ENCODE measurements around the gene ACTG2. TPM values are rescaled to one million over a fixed set of nuclear protein-coding genes. Genes with fewer than 3 reads are reported as not detected.
"Not testable (repeated sequence)": the region's sequence is repeated elsewhere in the genome, so short reads cannot be mapped to it uniquely, and the experiment has no call there.

ACTG2 gene
- total RNA-seq, 6 experiments from 2014 or later = 0.17 to 2.3 (median 2.1) TPM

DNA sequence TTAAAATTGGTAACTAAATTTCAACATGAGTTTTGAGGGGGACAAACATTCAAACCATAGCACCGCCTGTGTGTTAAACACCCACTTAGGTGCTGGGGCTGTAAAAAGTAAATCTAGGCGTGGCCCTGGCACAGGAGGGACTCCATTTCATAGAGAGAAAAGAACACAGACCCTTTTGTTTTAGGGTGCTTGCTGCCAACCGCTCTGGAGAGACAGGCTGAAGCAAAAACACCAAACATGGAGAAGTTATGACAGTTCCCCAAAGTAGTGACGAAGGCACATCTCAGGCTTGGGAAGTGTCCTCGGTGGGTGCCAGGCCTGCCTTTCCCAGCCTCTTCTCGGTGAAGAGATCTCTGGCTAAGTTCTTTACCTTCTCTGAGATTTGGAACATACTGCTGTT lies 5.1 kb downstream of the ACTG2 start:
- peaks cover 12% of the 10 kb centered on the region for H3K4me1 Mint-ChIP-seq (ENCODE audit: low read depth)
- DNase-seq = no peak

GRCh38 chr2:73899801-73900336 lies 7.1 kb downstream of the ACTG2 start:
- TF ChIP-seq, protein P1, sequence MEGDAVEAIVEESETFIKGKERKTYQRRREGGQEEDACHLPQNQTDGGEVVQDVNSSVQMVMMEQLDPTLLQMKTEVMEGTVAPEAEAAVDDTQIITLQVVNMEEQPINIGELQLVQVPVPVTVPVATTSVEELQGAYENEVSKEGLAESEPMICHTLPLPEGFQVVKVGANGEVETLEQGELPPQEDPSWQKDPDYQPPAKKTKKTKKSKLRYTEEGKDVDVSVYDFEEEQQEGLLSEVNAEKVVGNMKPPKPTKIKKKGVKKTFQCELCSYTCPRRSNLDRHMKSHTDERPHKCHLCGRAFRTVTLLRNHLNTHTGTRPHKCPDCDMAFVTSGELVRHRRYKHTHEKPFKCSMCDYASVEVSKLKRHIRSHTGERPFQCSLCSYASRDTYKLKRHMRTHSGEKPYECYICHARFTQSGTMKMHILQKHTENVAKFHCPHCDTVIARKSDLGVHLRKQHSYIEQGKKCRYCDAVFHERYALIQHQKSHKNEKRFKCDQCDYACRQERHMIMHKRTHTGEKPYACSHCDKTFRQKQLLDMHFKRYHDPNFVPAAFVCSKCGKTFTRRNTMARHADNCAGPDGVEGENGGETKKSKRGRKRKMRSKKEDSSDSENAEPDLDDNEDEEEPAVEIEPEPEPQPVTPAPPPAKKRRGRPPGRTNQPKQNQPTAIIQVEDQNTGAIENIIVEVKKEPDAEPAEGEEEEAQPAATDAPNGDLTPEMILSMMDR (IDR thresholded peaks at IDR 0.05) = no peak
- Mint-ChIP-seq H3K4me1 (ENCODE audit: low read depth) (peaks cover 12% of the 10 kb centered on the region), H3K36me3 (ENCODE audit: low read depth) (no peaks in the 10 kb centered on the region), H3K27me3 (ENCODE audit: insufficient read depth) (peaks cover 38% of the 10 kb centered on the region), H3K4me3 (no peak overlapping the region), H3K9me3 (no peaks in the 10 kb centered on the region), H3K27ac (no peak overlapping the region)
- no peak for DNase-seq

More for the DNA sequence above, 5.1 kb downstream of the ACTG2 start:
- Mint-ChIP-seq H3K27me3 (ENCODE audit: insufficient read depth) (peaks cover 48% of the 10 kb centered on the region), H3K4me3 (no peak overlapping the region), H3K36me3 (ENCODE audit: low read depth) (no peaks in the 10 kb centered on the region), H3K9me3 (no peaks in the 10 kb centered on the region), H3K27ac (no peak overlapping the region)
- TF ChIP-seq, protein P1 (IDR thresholded peaks at IDR 0.05) = no peak

DNA sequence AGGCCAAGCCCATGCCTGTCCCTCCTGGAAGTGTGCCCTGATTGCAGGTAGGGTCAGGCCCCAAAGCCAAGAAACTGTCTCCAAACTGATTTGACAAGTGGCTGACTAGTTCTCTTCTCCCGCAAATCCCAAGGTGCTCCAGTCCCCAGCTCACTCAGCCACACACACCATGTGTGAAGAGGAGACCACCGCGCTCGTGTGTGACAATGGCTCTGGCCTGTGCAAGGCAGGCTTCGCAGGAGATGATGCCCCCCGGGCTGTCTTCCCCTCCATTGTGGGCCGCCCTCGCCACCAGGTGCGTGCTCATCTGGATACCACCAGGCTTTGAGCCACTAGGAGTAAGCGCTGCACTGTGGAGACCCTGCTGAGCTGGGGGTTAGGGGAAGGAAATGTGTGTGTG lies 8.3 kb downstream of the ACTG2 start:
- H3K9me3 Mint-ChIP-seq = no peaks in the 10 kb centered on the region
- TF ChIP-seq, protein P1 (IDR thresholded peaks at IDR 0.05) = no peak
- no peak overlapping the region for H3K27ac Mint-ChIP-seq
- peaks cover 11% of the 10 kb centered on the region for H3K4me1 Mint-ChIP-seq (ENCODE audit: low read depth)
- DNase-seq = no peak
- no peaks in the 10 kb centered on the region for H3K36me3 Mint-ChIP-seq (ENCODE audit: low read depth)
- no peak overlapping the region for H3K4me3 Mint-ChIP-seq
- peaks cover 29% of the 10 kb centered on the region for H3K27me3 Mint-ChIP-seq (ENCODE audit: insufficient read depth)

- Mint-ChIP-seq H3K36me3 (ENCODE audit: low read depth) (no peaks in the 10 kb centered on the region), H3K4me1 (ENCODE audit: low read depth) (no peaks in the 10 kb centered on the region), H3K9me3 (no peaks in the 10 kb centered on the region), H3K4me3 (no peak overlapping the region), H3K27me3 (ENCODE audit: insufficient read depth) (peaks cover 26% of the 10 kb centered on the region), H3K27ac (no peak overlapping the region)
- no peak for DNase-seq
- TF ChIP-seq, protein P1 (IDR thresholded peaks at IDR 0.05) = no peak
These were observed 9.5 kb downstream of the ACTG2 start for GRCh38 chr2:73902284-73902683.

DNA sequence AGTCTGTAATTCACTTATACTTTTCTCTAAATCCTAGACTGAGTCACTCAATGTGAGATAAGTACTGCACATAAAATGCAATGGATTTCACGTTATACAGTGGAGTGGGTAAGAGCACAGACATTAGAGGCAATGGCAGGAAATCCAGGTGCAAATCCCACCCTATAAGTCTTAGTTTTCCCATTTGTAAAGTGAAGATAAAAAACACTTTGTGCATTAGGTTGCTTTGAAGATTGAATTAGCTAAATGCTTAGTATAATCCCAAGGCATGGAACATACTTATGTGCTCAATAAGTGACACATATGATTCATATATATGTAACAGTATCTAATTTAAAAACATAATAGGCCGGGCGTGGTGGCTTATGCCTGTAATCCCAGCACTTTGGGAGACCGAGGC lies 10.5 kb downstream of the ACTG2 start:
- TF ChIP-seq, protein P1 (IDR thresholded peaks at IDR 0.05) = no peak
- Mint-ChIP-seq H3K27me3 (ENCODE audit: insufficient read depth) (peaks cover 25% of the 10 kb centered on the region), H3K4me1 (ENCODE audit: low read depth) (no peaks in the 10 kb centered on the region), H3K36me3 (ENCODE audit: low read depth) (no peaks in the 10 kb centered on the region), H3K27ac (no peak overlapping the region), H3K9me3 (no peaks in the 10 kb centered on the region), H3K4me3 (no peak overlapping the region)
- DNase-seq = no peak

DNA sequence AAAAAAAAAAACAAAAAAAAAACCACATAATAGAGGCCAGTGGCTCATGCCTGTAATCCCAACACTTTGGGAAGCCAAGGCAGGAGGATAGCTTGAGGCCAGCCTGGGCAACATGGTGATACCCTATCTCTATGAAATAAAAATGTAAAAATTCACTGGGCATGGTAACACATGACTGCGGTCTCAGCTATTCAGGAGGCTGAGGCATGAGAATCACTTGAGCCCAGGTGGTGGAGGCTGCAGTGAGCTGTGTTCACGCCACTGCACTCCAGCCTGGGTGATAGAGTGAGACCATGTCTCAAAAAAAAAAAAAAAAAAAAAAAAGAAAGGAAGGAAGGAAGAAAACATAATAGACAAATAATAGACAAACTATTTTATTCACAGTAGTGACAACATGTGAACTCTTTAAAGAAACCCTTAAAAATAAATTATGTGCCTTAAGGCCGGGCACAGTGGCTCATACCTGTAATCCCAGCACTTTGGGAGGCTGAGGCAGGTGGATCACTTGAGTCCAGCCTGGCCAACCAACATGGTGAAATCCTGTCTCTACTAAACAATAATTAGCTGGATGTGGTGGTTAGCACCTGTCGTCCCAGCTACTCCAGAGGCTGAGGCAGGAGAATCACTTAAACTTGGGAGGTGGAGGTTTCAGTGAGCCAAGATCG lies 11.3 kb downstream of the ACTG2 start:
- not testable (repeated sequence) for H3K9me3 Mint-ChIP-seq; DNase-seq; H3K4me1 Mint-ChIP-seq (ENCODE audit: low read depth); H3K4me3 Mint-ChIP-seq; H3K27ac Mint-ChIP-seq; H3K36me3 Mint-ChIP-seq (ENCODE audit: low read depth)
- H3K27me3 Mint-ChIP-seq (ENCODE audit: insufficient read depth) = peaks cover 28% of the 10 kb centered on the region

All from HFFc6 (cell line).